PC-3 (cell line): ENCODE results near the gene MYL5. TPM values are rescaled to one million over a fixed set of nuclear protein-coding genes. Genes with fewer than 3 reads are reported as not detected.

Experiments
- ATAC-seq: fragments of 200-7000 bp; cut with Tn5 transposase; 2 replicates; pipeline ENCODE4 v1.9.1; 2020; ENCODE audit warnings: mild to moderate bottlenecking, moderate library complexity
- BruUV-seq: library from RNA; stranded (reverse); fragments of 400-500 nt; replicated peaks from 2 replicates; lab custom pipeline; 2021; lab: Mats Ljungman, UMichigan
- CTCF ChIA-PET: fragments of 300-600 bp; sonication (Branson Sonifier 250); formaldehyde crosslinking; loops from one replicate; lab custom pipeline; 2022; ENCODE audit warnings: antibody characterized with exemption; lab: Charles Lee
- POLR2A ChIA-PET: fragments of 300-600 bp; sonication (Branson Sonifier 250); formaldehyde crosslinking; loops from one replicate; lab custom pipeline; 2022; ENCODE audit warnings: antibody characterized with exemption; ENCODE audit not compliant: unreplicated experiment; lab: Charles Lee
- DNase-seq: peaks from one replicate; pipeline ENCODE4 v3.0.0-alpha.2; 2015
- H2AFZ ChIP-seq: fragments of 300-600 bp; sonication (generic); 2 replicates; pipeline ENCODE4 v1.6.0; 2016; ENCODE audit warnings: antibody characterized with exemption, low read length
- H3F3A ChIP-seq: fragments of 300-600 bp; sonication (generic); one replicate; pipeline ENCODE4 v1.6.0; 2017; ENCODE audit warnings: antibody characterized with exemption, low read length, control low read depth, mild to moderate bottlenecking; ENCODE audit not compliant: unreplicated experiment
- H3K27ac ChIP-seq: fragments of 300-600 bp; sonication (generic); 2 replicates; pipeline ENCODE4 v1.5.1; 2016; ENCODE audit warnings: mild to moderate bottlenecking, low read length
- H3K27me3 ChIP-seq: fragments of 300-600 bp; sonication (generic); 2 replicates; pipeline ENCODE4 v1.6.1; 2016; ENCODE audit warnings: low read length, mixed read lengths
- H3K36me3 ChIP-seq: fragments of 300-600 bp; sonication (generic); 2 replicates; pipeline ENCODE4 v1.6.1; 2016; ENCODE audit warnings: low read depth, mixed run types, low read length, mixed read lengths
- H3K4me1 ChIP-seq: fragments of 300-600 bp; sonication (generic); 2 replicates; pipeline ENCODE4 v1.5.1; 2016; ENCODE audit warnings: low read length; ENCODE audit not compliant: insufficient read depth
- H3K4me2 ChIP-seq: fragments of 300-600 bp; sonication (generic); 2 replicates; pipeline ENCODE4 v1.6.0; 2016; ENCODE audit warnings: low read length
- H3K4me3 ChIP-seq: fragments of 300-600 bp; sonication (generic); 2 replicates; pipeline ENCODE4 v1.5.1; 2016; ENCODE audit warnings: mild to moderate bottlenecking, low read length, mixed read lengths
- H3K79me2 ChIP-seq: fragments of 300-600 bp; sonication (generic); 2 replicates; pipeline ENCODE4 v1.6.1; 2017; ENCODE audit warnings: low read length, mixed read lengths
- H3K9ac ChIP-seq: fragments of 300-600 bp; sonication (generic); 2 replicates; pipeline ENCODE4 v1.6.0; 2016; ENCODE audit warnings: mild to moderate bottlenecking, low read length
- H3K9me2 ChIP-seq: fragments of 300-600 bp; sonication (generic); replicated peaks from 2 replicates; pipeline ENCODE4 v1.6.1; 2016; ENCODE audit warnings: mixed run types, low read length, mixed read lengths
- H3K9me3 ChIP-seq: fragments of 300-600 bp; sonication (generic); 2 replicates; pipeline ENCODE4 v1.6.1; 2016; ENCODE audit warnings: low read length, mixed read lengths
- H4K20me1 ChIP-seq: fragments of 300-600 bp; sonication (generic); 2 replicates; pipeline ENCODE4 v1.6.1; 2016; ENCODE audit warnings: low read length, mixed read lengths
- EZH2 ChIP-seq: fragments of 300-600 bp; sonication (generic); IDR thresholded peaks from one replicate; pipeline ENCODE4 v1.6.1; 2017; ENCODE audit warnings: antibody characterized with exemption, mild to moderate bottlenecking, low read length; ENCODE audit not compliant: unreplicated experiment
- EZH2phosphoT487 ChIP-seq: fragments of 300-600 bp; sonication (generic); IDR thresholded peaks from 2 replicates; pipeline ENCODE4 v1.6.1; 2018; ENCODE audit warnings: mild to moderate bottlenecking, antibody characterized with exemption, low read length, borderline replicate concordance
- intact Hi-C: fragments of 100-400 bp; cut with micrococcal nuclease; formaldehyde crosslinking; loops from 2 replicates; pipeline ENCODE4 v1.9.0; 2023
- total RNA-seq: library from RNA; depleted of rRNA; stranded (reverse); fragments of >200 nt; gene quantifications from 2 replicates; pipeline ENCODE4 v1.2.3, GENCODE V29; 2014
- TF ChIP-seq, protein P1 (sequence below): fragments of 300-600 bp; sonication (generic); conservative IDR thresholded peaks from 2 replicates; pipeline ENCODE4 v1.5.1; 2017; ENCODE audit warnings: antibody characterized with exemption, low read depth, mild to moderate bottlenecking, low read length

Gene MYL5
- total RNA-seq, 1 experiment from 2014 or later, result 15.2 TPM

DNA sequence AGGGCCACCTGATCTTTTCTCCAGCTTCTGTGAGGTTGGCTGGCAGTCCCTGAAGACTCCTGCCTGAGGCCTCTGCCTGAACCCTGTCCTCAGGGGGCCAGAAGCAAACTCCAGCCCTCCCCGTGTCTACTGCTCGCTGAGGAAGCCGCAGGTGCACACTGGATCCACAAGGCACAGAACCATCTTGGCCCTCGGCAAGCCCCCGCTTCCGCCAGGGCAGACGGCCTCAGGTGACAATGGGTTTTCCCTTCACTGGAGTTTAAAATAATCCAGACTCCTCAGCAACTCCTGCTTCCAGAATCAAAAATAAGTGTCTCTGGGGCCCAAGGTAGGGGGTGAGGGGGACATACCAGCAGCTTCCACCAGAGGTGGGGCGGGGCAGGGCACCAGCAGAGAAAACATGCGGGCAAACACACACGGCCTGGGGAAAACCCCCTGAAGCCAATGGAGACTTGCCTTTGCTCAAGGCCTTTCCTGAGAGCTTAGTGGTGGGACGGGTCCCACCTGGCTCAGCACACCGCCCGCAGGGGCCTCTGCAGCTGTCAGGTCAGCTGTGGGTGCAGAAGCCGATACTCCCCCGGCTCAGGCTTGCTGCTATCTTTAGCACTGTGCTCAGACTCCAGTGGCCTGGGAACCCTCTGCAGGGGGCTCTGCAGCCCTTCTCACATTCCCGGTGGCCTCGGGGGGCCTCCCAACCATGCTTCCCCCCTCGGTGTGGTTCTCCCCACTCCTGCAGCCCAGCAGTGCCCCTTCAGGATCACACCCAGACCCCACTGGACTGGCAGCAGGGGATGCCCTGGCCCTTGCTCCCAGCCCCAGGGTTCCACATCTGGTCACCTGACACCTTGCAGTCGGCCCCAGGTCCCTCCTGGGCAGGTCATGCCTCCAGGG, 1.9 kb downstream of the MYL5 start:
- Histone ChIP-seq H3K79me2 (peaks cover 20% of the 10 kb centered on the region), H3K4me1 (peaks cover 33% of the 10 kb centered on the region), H3F3A (no peaks in the 10 kb centered on the region), H3K9me3 (no peaks in the 10 kb centered on the region), H2AFZ (no peak overlapping the region), H3K4me3 (no peak overlapping the region), H4K20me1 (no peaks in the 10 kb centered on the region), H3K9me2 (no peaks in the 10 kb centered on the region), H3K27ac (no peak overlapping the region), H3K9ac (no peak overlapping the region), H3K4me2 (no peak overlapping the region), H3K36me3 (peaks cover 13% of the 10 kb centered on the region), H3K27me3 (no peaks in the 10 kb centered on the region)
- ChIA-PET CTCF (no interaction called here), POLR2A (no interaction called here)
- intact Hi-C loops, result no loop called here
- no peak for DNase-seq
- BruUV-seq, result no TSS peak
- no peak for ATAC-seq
- TF ChIP-seq EZH2phosphoT487 (no peak), EZH2 (no peak)
- TF ChIP-seq, protein P1, sequence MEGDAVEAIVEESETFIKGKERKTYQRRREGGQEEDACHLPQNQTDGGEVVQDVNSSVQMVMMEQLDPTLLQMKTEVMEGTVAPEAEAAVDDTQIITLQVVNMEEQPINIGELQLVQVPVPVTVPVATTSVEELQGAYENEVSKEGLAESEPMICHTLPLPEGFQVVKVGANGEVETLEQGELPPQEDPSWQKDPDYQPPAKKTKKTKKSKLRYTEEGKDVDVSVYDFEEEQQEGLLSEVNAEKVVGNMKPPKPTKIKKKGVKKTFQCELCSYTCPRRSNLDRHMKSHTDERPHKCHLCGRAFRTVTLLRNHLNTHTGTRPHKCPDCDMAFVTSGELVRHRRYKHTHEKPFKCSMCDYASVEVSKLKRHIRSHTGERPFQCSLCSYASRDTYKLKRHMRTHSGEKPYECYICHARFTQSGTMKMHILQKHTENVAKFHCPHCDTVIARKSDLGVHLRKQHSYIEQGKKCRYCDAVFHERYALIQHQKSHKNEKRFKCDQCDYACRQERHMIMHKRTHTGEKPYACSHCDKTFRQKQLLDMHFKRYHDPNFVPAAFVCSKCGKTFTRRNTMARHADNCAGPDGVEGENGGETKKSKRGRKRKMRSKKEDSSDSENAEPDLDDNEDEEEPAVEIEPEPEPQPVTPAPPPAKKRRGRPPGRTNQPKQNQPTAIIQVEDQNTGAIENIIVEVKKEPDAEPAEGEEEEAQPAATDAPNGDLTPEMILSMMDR, result no peak

DNA sequence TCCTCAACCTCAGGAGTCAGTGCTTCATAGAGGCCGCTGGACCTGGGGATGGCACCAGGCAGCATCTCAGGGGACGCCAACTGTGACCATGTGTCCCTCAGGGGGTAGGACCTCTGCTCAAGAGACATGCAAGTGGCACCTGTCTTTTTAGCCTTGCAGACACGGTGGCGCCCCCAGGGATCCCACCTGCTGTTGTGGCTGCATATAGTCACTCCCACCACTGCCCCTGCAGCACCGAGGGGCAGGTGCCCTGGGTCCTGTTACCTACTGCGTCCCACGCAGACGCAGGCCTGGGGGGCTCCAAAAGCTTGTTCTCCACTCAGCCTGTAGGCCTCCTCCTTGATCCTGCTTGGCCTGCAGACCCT, 2.5 kb downstream of the MYL5 start:
- Histone ChIP-seq H3K4me1 (peaks cover 33% of the 10 kb centered on the region), H4K20me1 (no peaks in the 10 kb centered on the region), H3K4me2 (no peak overlapping the region), H3K27ac (no peak overlapping the region), H3K9me2 (no peaks in the 10 kb centered on the region), H3F3A (no peaks in the 10 kb centered on the region), H3K36me3 (peaks cover 9% of the 10 kb centered on the region), H3K9me3 (no peaks in the 10 kb centered on the region), H3K27me3 (no peaks in the 10 kb centered on the region), H3K79me2 (peaks cover 20% of the 10 kb centered on the region), H3K4me3 (no peak overlapping the region), H3K9ac (no peak overlapping the region), H2AFZ (no peak overlapping the region)
- ATAC-seq (no peak), DNase-seq (no peak)
- POLR2A ChIA-PET, result no interaction called here
- no TSS peak for BruUV-seq
- TF ChIP-seq EZH2, result no peak
- TF ChIP-seq, protein P1, result no peak
- TF ChIP-seq EZH2phosphoT487, result no peak
- CTCF ChIA-PET, result no interaction called here
- intact Hi-C loops, result no loop called here
